KMS-11 (cell line): ENCODE results near the gene LOXL4.
A peak's percentile ranks its signal among the peaks of the same experiment; 100 is the strongest.

Experiments used
- H2AFZ ChIP-seq: fragments of 200-600 bp; sonication (generic); 2 replicates; pipeline ENCODE4 v1.6.1; 2016; ENCODE audit warnings: antibody characterized with exemption, mixed run types, low read depth
- H3K27ac ChIP-seq: fragments of 200-600 bp; sonication (generic); 2 replicates; pipeline ENCODE4 v1.6.1; 2016; ENCODE audit warnings: mild to moderate bottlenecking, mixed run types
- H3K27me3 ChIP-seq: fragments of 200-600 bp; sonication (generic); 2 replicates; pipeline ENCODE4 v1.6.1; 2017; ENCODE audit warnings: mild to moderate bottlenecking, low read depth, mixed run types, moderate library complexity; ENCODE audit not compliant: insufficient read depth
- H3K36me3 ChIP-seq: fragments of 200-600 bp; sonication (generic); 2 replicates; pipeline ENCODE4 v1.6.1; 2017; ENCODE audit warnings: mild to moderate bottlenecking, mixed run types; ENCODE audit not compliant: insufficient read depth
- H3K4me1 ChIP-seq: fragments of 200-600 bp; sonication (generic); 2 replicates; pipeline ENCODE4 v1.6.1; 2016; ENCODE audit warnings: mild to moderate bottlenecking, low read depth, mixed run types; ENCODE audit not compliant: poor library complexity, severe bottlenecking
- H3K4me2 ChIP-seq: fragments of 200-600 bp; sonication (generic); 2 replicates; pipeline ENCODE4 v1.7.0; 2016; ENCODE audit warnings: mild to moderate bottlenecking, mixed run types
- H3K4me3 ChIP-seq: fragments of 200-600 bp; sonication (generic); IDR thresholded peaks from 2 replicates; pipeline ENCODE4 v1.6.1; 2017; ENCODE audit warnings: low read depth, low read length, mixed read lengths; ENCODE audit not compliant: insufficient read depth
- H3K79me2 ChIP-seq: fragments of 200-600 bp; sonication (generic); 2 replicates; pipeline ENCODE4 v1.6.1; 2016; ENCODE audit warnings: low read depth, mixed run types; ENCODE audit not compliant: insufficient read depth
- H3K9ac ChIP-seq: fragments of 200-600 bp; sonication (generic); 2 replicates; pipeline ENCODE4 v1.6.1; 2016; ENCODE audit warnings: mild to moderate bottlenecking, mixed run types
- H4K20me1 ChIP-seq: fragments of 200-600 bp; sonication (generic); 2 replicates; pipeline ENCODE4 v1.6.1; 2016; ENCODE audit warnings: mild to moderate bottlenecking, mixed run types; ENCODE audit not compliant: insufficient read depth
- TF ChIP-seq, protein P1 (sequence below): fragments of 200-600 bp; sonication (generic); conservative IDR thresholded peaks from 2 replicates; pipeline ENCODE4 v1.6.1; 2017; ENCODE audit warnings: low read depth, mild to moderate bottlenecking, antibody characterized with exemption, low read length, moderate library complexity, mixed read lengths

Gene LOXL4

DNA sequence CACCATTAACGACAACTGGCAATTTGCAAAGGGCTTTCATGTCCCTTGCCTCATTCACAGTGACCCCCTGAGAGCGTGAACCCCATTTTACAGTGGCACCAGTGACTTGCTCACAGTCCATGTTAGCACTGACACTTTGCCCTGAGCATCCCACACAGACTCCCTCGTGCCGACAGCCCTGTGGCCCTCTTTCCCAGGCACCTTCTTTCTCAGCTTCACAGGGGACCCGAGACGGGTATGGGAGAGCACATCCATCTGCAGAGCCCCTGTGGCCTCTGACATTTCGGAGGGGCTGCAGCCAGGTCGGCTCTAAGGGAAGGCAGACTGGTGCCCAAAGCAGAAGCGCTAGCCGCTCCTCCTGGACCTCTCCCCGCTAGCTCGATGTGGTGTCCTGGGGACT is 10.8 kb downstream of the LOXL4 start:
- Histone ChIP-seq H4K20me1 (no peaks in the 10 kb centered on the region), H3K4me3 (no peak overlapping the region), H2AFZ (no peak overlapping the region), H3K4me2 (no peak overlapping the region), H3K36me3 (no peaks in the 10 kb centered on the region), H3K79me2 (no peaks in the 10 kb centered on the region), H3K27ac (no peak overlapping the region), H3K9ac (no peak overlapping the region), H3K27me3 (no peaks in the 10 kb centered on the region), H3K4me1 (peaks cover 27% of the 10 kb centered on the region)
- TF ChIP-seq, protein P1, sequence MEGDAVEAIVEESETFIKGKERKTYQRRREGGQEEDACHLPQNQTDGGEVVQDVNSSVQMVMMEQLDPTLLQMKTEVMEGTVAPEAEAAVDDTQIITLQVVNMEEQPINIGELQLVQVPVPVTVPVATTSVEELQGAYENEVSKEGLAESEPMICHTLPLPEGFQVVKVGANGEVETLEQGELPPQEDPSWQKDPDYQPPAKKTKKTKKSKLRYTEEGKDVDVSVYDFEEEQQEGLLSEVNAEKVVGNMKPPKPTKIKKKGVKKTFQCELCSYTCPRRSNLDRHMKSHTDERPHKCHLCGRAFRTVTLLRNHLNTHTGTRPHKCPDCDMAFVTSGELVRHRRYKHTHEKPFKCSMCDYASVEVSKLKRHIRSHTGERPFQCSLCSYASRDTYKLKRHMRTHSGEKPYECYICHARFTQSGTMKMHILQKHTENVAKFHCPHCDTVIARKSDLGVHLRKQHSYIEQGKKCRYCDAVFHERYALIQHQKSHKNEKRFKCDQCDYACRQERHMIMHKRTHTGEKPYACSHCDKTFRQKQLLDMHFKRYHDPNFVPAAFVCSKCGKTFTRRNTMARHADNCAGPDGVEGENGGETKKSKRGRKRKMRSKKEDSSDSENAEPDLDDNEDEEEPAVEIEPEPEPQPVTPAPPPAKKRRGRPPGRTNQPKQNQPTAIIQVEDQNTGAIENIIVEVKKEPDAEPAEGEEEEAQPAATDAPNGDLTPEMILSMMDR: no peak

DNA sequence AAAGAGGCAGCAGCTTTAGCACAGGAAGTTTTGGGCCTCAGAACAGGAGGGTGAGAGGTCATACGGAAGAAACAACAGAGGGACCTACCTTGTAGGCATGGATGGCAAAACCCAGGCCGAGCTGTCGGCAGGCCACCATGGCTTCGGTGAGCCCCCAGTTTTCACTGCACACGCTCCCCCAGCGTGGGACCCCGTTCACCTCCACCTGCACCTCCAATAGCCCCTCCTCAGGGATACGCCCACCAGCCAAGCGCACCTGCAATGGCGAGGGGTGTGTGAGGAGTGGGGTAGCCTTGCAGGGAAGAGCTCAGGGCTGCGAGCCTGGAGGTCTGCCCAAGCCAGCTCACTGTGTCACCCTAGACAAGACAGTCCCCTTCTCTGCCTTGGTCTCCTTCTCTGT is 11.3 kb downstream of the LOXL4 start:
- Histone ChIP-seq H3K27me3 (no peaks in the 10 kb centered on the region), H3K4me1 (peaks cover 27% of the 10 kb centered on the region), H3K4me3 (no peak overlapping the region)

DNA sequence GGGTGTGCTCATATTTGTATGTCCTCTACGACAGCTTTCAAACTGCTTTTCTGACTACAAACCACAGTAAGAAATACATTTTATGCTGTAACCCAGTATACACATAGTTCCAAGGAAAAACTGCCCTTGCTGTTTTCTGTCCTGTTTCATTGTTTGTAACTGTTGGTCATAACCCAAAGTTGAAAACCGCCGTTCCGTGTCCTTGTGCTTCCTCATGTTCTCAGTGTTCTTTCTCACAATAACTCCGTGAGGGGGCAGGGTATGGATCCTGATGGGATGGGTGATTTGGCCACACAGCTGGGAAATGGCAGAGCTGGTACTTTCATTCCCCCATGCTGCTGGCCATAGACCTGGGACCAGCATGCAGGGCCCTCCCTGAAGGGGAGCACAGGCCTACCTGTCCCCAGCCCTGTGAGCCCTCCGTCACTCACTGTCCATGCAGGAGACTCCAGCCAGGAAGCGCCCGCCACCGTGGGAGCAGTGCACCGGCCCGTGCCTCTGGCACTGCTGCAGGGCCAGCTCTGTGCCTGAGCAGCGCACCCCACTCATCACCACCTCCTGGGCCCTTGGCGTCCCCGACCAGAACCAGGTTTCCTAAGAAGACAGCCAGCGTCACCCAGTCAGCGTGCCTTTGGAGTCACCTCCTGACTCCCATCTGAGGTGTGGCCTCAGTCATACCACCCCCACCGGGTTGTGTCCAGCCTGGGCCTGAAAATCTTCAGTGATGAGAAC is 12.7 kb downstream of the LOXL4 start:
- H3K27ac ChIP-seq: no peak overlapping the region

More for the DNA sequence above, 11.3 kb downstream of the LOXL4 start:
- H3K79me2 ChIP-seq: no peaks in the 10 kb centered on the region
- H2AFZ ChIP-seq: no peak overlapping the region
- TF ChIP-seq, protein P1: no peak
- H4K20me1 ChIP-seq: no peaks in the 10 kb centered on the region
- no peaks in the 10 kb centered on the region for H3K36me3 ChIP-seq
- H3K9ac ChIP-seq: no peak overlapping the region
- no peak overlapping the region for H3K4me2 ChIP-seq
- H3K27ac ChIP-seq: no peak overlapping the region

DNA sequence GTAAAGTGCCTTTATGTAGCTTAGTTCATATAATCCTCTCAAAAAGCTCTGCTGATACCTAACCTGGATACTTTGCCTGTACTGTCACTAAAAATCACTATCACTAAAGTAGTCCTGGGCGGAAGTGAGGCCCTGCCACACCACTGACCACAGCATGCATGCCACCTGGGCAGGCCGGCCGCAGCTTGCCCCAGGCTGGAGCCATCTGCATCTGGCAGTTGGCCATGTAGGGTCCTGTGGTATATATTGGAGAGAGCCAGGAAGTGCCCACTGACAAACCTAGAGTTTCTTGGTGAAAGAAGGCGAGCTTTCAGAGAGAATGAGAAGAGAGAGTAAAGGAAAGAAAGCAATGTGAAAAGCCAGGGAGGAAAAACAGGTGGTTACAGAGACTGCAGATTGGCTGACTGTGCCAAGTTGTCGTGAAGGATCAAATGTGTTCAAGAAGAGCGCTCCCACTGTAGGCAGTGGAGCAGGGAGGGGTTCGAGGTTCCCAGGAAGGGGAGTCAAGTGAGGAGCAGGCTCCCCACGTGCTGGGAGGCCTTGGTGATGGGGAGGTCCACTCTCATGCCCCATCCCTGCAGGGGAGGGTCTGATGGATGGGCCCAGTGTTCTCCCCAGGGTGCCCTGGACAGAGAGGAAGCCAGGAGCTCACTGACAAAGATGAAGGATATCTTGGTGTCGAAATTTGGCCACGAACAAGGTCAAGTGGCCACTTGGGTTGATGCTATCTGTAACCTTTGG is 13.6 kb downstream of the LOXL4 start:
- peaks cover 25% of the 10 kb centered on the region for H3K4me1 ChIP-seq
- H2AFZ ChIP-seq: no peak overlapping the region
- H3K27me3 ChIP-seq: no peaks in the 10 kb centered on the region
- no peak overlapping the region for H3K4me3 ChIP-seq
- peak overlapping the region; percentile 27; the same call in 1 of the 2 replicates for H3K27ac ChIP-seq
- no peaks in the 10 kb centered on the region for H4K20me1 ChIP-seq
- H3K79me2 ChIP-seq: no peaks in the 10 kb centered on the region
- peak overlapping the region; percentile 25; the same call in 1 of the 2 replicates for H3K4me2 ChIP-seq
- TF ChIP-seq, protein P1: no peak
- H3K36me3 ChIP-seq: no peaks in the 10 kb centered on the region
- no peak overlapping the region for H3K9ac ChIP-seq

More for the DNA sequence above, 12.7 kb downstream of the LOXL4 start:
- TF ChIP-seq, protein P1: no peak
- Histone ChIP-seq H3K79me2 (no peaks in the 10 kb centered on the region), H3K9ac (no peak overlapping the region), H3K36me3 (no peaks in the 10 kb centered on the region), H3K4me3 (no peak overlapping the region), H3K4me1 (peaks cover 27% of the 10 kb centered on the region), H3K27me3 (no peaks in the 10 kb centered on the region), H3K4me2 (no peak overlapping the region), H4K20me1 (no peaks in the 10 kb centered on the region), H2AFZ (no peak overlapping the region)
